HG03378 (cell line): ENCODE measurements around the gene KCTD11.

ENCODE experiments used
- ATAC-seq: cut with Tn5 transposase; IDR thresholded peaks from one replicate; pipeline ENCODE4 v1.9.1; 2021; ENCODE audit warnings: mild to moderate bottlenecking, moderate library complexity; ENCODE audit not compliant: unreplicated experiment

The KCTD11 gene

DNA sequence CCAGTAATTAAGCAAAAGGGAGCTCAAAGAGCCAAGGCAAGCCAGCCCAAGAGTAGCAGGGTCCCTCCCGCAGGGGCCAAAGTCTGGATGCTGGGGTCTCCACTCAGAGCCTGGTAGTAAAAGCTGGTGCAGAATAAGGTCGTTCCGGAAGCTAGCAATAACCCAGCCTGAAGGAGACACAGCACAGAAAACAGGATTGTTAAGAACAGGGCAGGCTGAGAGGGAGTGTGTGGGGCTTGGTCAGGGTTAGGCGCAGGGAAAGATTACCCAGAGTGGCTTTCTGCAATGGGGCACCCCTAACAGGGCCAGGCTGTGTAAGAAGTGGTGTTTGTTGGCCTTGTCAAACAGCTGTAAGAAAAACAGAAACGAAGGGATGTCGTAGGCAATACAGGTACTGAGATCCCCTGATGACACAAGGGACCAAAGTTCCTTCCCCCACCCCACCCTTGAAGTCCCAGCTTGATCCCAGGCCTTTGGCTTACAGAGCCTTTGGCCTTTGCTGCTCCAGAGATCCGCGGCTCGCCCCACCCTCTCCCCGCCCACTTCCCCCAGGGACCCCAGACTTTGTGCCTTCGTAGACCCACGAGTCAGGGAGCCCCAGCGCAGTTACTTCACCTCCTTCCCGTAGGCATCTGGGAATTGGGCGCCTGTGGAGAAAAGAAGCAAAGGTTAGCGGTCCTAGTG is 51.2 kb downstream of the KCTD11 start:
- no peak for ATAC-seq

DNA sequence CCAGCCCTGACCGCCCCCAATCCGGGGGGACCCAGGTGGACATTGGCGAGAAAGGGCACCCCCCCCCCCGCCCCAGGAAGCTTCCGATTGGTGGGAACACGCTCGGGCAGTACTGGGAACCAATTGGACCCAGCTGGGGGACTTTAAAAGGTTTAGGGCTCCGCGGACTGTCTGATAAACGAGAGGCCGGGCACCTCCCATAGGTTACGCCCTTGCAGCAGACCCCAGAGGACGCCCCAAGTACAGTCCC is 51.7 kb downstream of the KCTD11 start:
- no peak for ATAC-seq

DNA sequence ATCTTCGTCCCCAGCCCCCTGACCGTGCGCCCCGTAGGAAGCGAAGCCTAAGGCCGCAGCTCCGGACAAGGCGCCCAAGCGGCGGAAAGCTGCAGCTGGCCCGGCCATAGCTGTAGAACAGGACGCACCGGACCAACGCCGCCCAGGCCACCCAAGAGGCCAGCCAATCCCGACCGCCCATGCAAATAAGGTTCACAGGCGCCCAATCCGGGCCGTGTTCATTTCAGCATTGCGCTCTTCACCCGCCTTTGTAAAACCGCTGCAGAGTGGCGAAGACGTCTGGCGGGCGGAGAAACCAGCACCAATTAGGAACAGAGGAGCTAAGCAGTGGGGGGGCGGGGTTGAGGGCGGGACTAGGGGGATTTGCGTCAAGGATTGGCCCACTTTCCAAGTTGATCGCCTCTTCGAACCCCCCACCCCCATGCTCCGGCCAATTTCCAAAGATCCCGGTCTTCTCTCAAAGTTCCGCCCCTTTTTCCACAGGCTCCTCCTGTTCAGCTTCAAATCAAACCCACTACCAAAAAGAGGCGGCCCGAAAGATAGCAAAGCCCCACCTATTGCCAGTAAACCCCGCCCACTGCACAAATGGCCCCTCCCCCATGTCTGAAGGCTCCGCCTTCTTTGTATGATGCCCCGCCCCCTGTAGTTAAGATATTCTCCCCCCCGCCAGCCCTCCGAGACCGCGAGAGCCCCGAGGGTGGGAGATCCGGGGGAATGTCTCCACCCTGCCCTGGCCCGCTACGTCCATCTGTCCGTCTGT is 52.2 kb downstream of the KCTD11 start, which contains the start of gene TMEM256:
TSS of gene TMEM256 (minus strand) at position 121 of the 760 bp plus-strand sequence. CDS start at position 108, 13 bp downstream.
- ATAC-seq, result peak; percentile 77
